ENCODE measurements around the gene MYLK2. TPM values are rescaled to one million over a fixed set of nuclear protein-coding genes. Genes with fewer than 3 reads are reported as not detected.

MYLK2 gene
- polyA plus RNA-seq, 1 donor (not counting 4 experiments of a cell fraction or from before 2014, with no cell fraction given), result 0.05 TPM

DNA sequence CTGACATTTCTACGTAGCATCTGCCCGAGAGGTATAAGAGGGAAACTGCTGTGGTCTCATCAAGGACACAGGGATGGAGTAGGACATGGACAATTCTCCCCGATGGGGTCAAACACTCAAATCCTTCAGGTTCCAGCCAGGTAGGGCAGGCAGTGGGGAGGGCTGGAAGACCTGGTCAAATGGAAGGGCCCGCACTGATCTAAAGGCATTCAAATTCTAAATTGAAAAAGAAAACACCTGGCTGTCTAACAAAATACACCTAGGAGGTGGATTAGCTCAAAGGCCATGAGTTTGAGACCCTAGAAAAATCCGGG, 43.0 kb downstream of the MYLK2 start:
- no peak for FAIRE-seq
- H3K9me3 ChIP-seq (ENCODE audit: control insufficient read depth, low read depth, low read length), result no peaks in the 10 kb centered on the region
- no peaks in the 10 kb centered on the region for H3K9me1 ChIP-seq (ENCODE audit: control insufficient read depth, extremely low read depth, insufficient read depth, low read length)
- H3K27ac ChIP-seq (ENCODE audit: control insufficient read depth, insufficient read depth, low read length), result no peak overlapping the region
- no peaks in the 10 kb centered on the region for H3K36me3 ChIP-seq (ENCODE audit: control insufficient read depth in 2 of 2, extremely low read depth in 1 of 2, insufficient read depth in 2 of 2, low read length in 2 of 2)
- no peaks in the 10 kb centered on the region for H3K79me2 ChIP-seq (ENCODE audit: control insufficient read depth, insufficient read depth, low read length)
- H3K9ac ChIP-seq (ENCODE audit: control insufficient read depth, extremely low read depth, insufficient read depth, low read length), result no peak overlapping the region
- H3K4me2 ChIP-seq (ENCODE audit: control insufficient read depth, extremely low read depth, insufficient read depth, low read depth, low read length), result peak overlapping the region; percentile 74
- H2AFZ ChIP-seq (ENCODE audit: control insufficient read depth, low read length), result no peak overlapping the region
- no peaks in the 10 kb centered on the region for H4K20me1 ChIP-seq (ENCODE audit: control insufficient read depth, extremely low read depth, insufficient read depth, low read length)
- dilution Hi-C loops (cut with MboI; ENCODE audit: extremely low pct_ligation_motif_present, low sequenced_read_pairs), result no loop called here
- peaks cover 2% of the 10 kb centered on the region for H3K4me1 ChIP-seq (ENCODE audit: control insufficient read depth, extremely low read depth, insufficient read depth, low read length)
- peak overlapping the region in 1 of 3 experiments; percentile 45 for H3K4me3 ChIP-seq (ENCODE audit: control insufficient read depth in 2 of 3, extremely low read depth in 1 of 3, insufficient read depth in 2 of 3, low read depth in 1 of 3, low read length in 3 of 3)
- H3K27me3 ChIP-seq (ENCODE audit: control insufficient read depth, extremely low read depth, insufficient read depth, low read length), result peaks cover 47% of the 10 kb centered on the region
- TF ChIP-seq, protein P1, sequence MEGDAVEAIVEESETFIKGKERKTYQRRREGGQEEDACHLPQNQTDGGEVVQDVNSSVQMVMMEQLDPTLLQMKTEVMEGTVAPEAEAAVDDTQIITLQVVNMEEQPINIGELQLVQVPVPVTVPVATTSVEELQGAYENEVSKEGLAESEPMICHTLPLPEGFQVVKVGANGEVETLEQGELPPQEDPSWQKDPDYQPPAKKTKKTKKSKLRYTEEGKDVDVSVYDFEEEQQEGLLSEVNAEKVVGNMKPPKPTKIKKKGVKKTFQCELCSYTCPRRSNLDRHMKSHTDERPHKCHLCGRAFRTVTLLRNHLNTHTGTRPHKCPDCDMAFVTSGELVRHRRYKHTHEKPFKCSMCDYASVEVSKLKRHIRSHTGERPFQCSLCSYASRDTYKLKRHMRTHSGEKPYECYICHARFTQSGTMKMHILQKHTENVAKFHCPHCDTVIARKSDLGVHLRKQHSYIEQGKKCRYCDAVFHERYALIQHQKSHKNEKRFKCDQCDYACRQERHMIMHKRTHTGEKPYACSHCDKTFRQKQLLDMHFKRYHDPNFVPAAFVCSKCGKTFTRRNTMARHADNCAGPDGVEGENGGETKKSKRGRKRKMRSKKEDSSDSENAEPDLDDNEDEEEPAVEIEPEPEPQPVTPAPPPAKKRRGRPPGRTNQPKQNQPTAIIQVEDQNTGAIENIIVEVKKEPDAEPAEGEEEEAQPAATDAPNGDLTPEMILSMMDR (optimal IDR thresholded peaks at IDR 0.05 in 1 of 3, IDR thresholded peaks at IDR 0.05 in 1 of 3, conservative IDR thresholded peaks at IDR 0.05 in 1 of 3; ENCODE audit: extremely low read depth in 1 of 3, insufficient read depth in 2 of 3, low read length in 3 of 3), result no peak
- TF ChIP-seq EZH2 (IDR thresholded peaks at IDR 0.05; ENCODE audit: low read length), result no peak
- DNase-seq (ENCODE audit: low read depth, low spot score), result no peak

DNA sequence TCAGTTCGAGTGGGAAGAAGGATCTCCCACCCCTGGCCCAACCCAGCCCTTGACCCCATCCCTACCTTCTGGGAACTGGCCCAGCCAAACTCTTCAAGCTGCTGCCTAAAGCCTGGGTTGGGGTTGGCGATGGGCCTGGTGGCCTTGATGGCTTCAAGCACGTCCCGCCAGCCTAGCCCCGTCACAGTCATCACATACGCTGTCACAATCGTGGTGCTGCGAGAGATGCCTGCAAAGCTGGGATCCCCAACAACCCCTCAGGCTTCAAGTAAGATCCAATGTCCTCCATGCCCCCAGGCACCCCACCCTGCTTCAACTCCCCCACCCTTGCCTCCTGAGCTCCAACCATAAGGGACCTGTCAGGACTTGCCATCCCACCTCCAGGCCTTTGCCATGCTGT, 43.4 kb downstream of the MYLK2 start:
- no peak overlapping the region for H3K9ac ChIP-seq (ENCODE audit: control insufficient read depth, extremely low read depth, insufficient read depth, low read length)
- H3K4me3 ChIP-seq (ENCODE audit: control insufficient read depth in 2 of 3, extremely low read depth in 1 of 3, insufficient read depth in 2 of 3, low read depth in 1 of 3, low read length in 3 of 3), result no peak overlapping the region
- dilution Hi-C loops (cut with MboI; ENCODE audit: extremely low pct_ligation_motif_present, low sequenced_read_pairs), result no loop called here
- H3K9me3 ChIP-seq (ENCODE audit: control insufficient read depth, low read depth, low read length), result no peaks in the 10 kb centered on the region
- no peak overlapping the region for H3K4me2 ChIP-seq (ENCODE audit: control insufficient read depth, extremely low read depth, insufficient read depth, low read depth, low read length)
- H2AFZ ChIP-seq (ENCODE audit: control insufficient read depth, low read length), result no peak overlapping the region
- no peak for TF ChIP-seq EZH2 (IDR thresholded peaks at IDR 0.05; ENCODE audit: low read length)
- TF ChIP-seq, protein P1 (optimal IDR thresholded peaks at IDR 0.05 in 1 of 3, IDR thresholded peaks at IDR 0.05 in 1 of 3, conservative IDR thresholded peaks at IDR 0.05 in 1 of 3; ENCODE audit: extremely low read depth in 1 of 3, insufficient read depth in 2 of 3, low read length in 3 of 3), result no peak
- H3K4me1 ChIP-seq (ENCODE audit: control insufficient read depth, extremely low read depth, insufficient read depth, low read length), result peaks cover 2% of the 10 kb centered on the region
- no peak for FAIRE-seq
- peaks cover 49% of the 10 kb centered on the region for H3K27me3 ChIP-seq (ENCODE audit: control insufficient read depth, extremely low read depth, insufficient read depth, low read length)
- no peaks in the 10 kb centered on the region for H3K79me2 ChIP-seq (ENCODE audit: control insufficient read depth, insufficient read depth, low read length)
- no peak for DNase-seq (ENCODE audit: low read depth, low spot score)
- H3K36me3 ChIP-seq (ENCODE audit: control insufficient read depth in 2 of 2, extremely low read depth in 1 of 2, insufficient read depth in 2 of 2, low read length in 2 of 2), result no peaks in the 10 kb centered on the region
- no peaks in the 10 kb centered on the region for H4K20me1 ChIP-seq (ENCODE audit: control insufficient read depth, extremely low read depth, insufficient read depth, low read length)
- no peak overlapping the region for H3K27ac ChIP-seq (ENCODE audit: control insufficient read depth, insufficient read depth, low read length)
- no peaks in the 10 kb centered on the region for H3K9me1 ChIP-seq (ENCODE audit: control insufficient read depth, extremely low read depth, insufficient read depth, low read length)

Measured in keratinocyte (primary cell).